ENCODE results near the gene ZSCAN26. TPM values are rescaled to one million over a fixed set of nuclear protein-coding genes. Genes with fewer than 3 reads are reported as not detected.
A peak's percentile ranks its signal among the peaks of the same experiment; 100 is the strongest.

Gene ZSCAN26
- total and polyA plus RNA-seq, 2 of the 8 experiments (the other 6 are each of a cell fraction or from before 2014, with no cell fraction given): 7.0 to 8.5 TPM

DNA sequence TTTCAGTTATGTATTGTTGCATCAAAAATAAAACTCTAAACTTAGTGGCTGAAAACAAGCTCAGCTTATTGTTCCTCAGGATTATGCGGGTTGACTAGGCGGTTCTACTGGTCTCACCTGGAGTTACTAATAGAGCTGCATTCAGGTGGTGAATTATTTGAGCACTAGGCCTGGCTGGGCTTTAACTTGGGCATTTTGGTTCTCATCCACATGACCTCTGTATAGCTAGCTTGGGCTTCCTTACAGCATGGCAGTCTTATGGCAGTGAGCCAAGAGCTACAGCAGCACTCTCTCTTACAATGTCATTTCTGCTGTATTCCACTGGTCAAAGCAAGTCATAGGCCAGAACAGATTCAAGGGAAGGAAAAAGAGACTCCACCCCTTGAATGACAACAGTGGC, 16.0 kb downstream of the ZSCAN26 start:
- no peak overlapping the region for H3K14ac ChIP-seq (ENCODE audit: insufficient read length)
- no peaks in the 10 kb centered on the region for H3K27me3 ChIP-seq (replicated peaks in 1 of 4; ENCODE audit: control insufficient read depth in 3 of 4, extremely low read depth in 1 of 4, insufficient read depth in 3 of 4, low read length in 3 of 4)
- no peaks in the 10 kb centered on the region for H4K20me1 ChIP-seq (replicated peaks in 1 of 2; ENCODE audit: control insufficient read depth in 1 of 2, insufficient read depth in 2 of 2, low read length in 2 of 2)
- no peak overlapping the region for H3K23ac ChIP-seq (ENCODE audit: insufficient read length)
- H2BK20ac ChIP-seq (ENCODE audit: low read length): no peak overlapping the region
- no peaks in the 10 kb centered on the region for H3K9me3 ChIP-seq (ENCODE audit: insufficient read depth in 2 of 2, low read depth in 1 of 2, low read length in 1 of 2)
- no peak overlapping the region for H4K91ac ChIP-seq (replicated peaks; ENCODE audit: insufficient read length, low read length)
- H3K79me2 ChIP-seq (ENCODE audit: control insufficient read depth in 1 of 2, insufficient read depth in 2 of 2, low read length in 2 of 2): peaks cover 0 to 19% of the 10 kb centered on the region in 2 experiments; a peak in 2 of 4 replicates
- POLR2A ChIA-PET (ENCODE audit: partially characterized antibody): interaction anchor here (0.7 to 2.1 kb wide), 6 partner anchors 16 to 73 kb away, joined by 3 to 13 read pairs (median 5); partner anchors contain the start of genes ZSCAN26 and ZSCAN31
- no peak overlapping the region for H3K27ac ChIP-seq (ENCODE audit: low read depth, low read length)
- 91% methylated on average over 2 of the region's 2 CpGs; no CpG with 5 or more reads in 1 of the 2 experiments for WGBS, 2 experiments (ENCODE audit: extremely low coverage in 1 of 2, insufficient coverage in 1 of 2, insufficient read length in 1 of 2, insufficient replicate concordance in 2 of 2, low coverage in 1 of 2, low lambda C conversion rate in 2 of 2, missing lambda C conversion rate in 1 of 2)
- no peaks in the 10 kb centered on the region for H3K23me2 ChIP-seq (ENCODE audit: low read depth, low read length)
- H3K18ac ChIP-seq (ENCODE audit: extremely low read depth, low read length): no peak overlapping the region
- H2BK15ac ChIP-seq (ENCODE audit: low read length): no peak overlapping the region
- H4K5ac ChIP-seq (ENCODE audit: insufficient read length, low read depth, low read length): no peak overlapping the region
- H2BK120ac ChIP-seq (replicated peaks; ENCODE audit: low read depth, low read length): no peak overlapping the region
- no peak overlapping the region for H2BK5ac ChIP-seq (ENCODE audit: low read depth, low read length)
- peak overlapping the region in 2 of 4 experiments; percentile 61 to 81; a peak in 3 of 8 replicates for H3K4me3 ChIP-seq (ENCODE audit: extremely low read depth in 1 of 4, insufficient read depth in 2 of 4, low read depth in 3 of 4, low read length in 4 of 4)
- H3K79me1 ChIP-seq (ENCODE audit: low read depth, low read length): 0 out of 2 replicates have a peak, but pooled peaks cover 3% of the 10 kb centered on the region
- H3K9ac ChIP-seq (replicated peaks in 1 of 4; ENCODE audit: extremely low read depth in 1 of 4, low read depth in 3 of 4, low read length in 3 of 4): no peak overlapping the region
- no peak for TF ChIP-seq ZNF274 (IDR thresholded peaks at IDR 0.05; ENCODE audit: borderline replicate concordance, extremely low read depth, low read length)
- TF ChIP-seq SP4 (IDR thresholded peaks at IDR 0.05; ENCODE audit: low read length): no peak
- no peak for TF ChIP-seq PHF8 (conservative IDR thresholded peaks at IDR 0.05; ENCODE audit: low read depth, low read length)
- no peak for TF ChIP-seq FOSL1 (IDR thresholded peaks at IDR 0.05; ENCODE audit: insufficient read depth, low read depth, low read length)
- no peak for TF ChIP-seq HDAC2 (IDR thresholded peaks at IDR 0.05; ENCODE audit: borderline replicate concordance in 1 of 2, low read depth in 2 of 2, low read length in 2 of 2)
- TF ChIP-seq SAP30 (IDR thresholded peaks at IDR 0.05; ENCODE audit: insufficient read depth, insufficient replicate concordance, low read length): no peak
- no peak overlapping the region for H2AFZ ChIP-seq (ENCODE audit: low read length)
- no peak overlapping the region for H2BK12ac ChIP-seq (ENCODE audit: low read depth, low read length)
- FAIRE-seq (no peak), DNase-seq (ENCODE audit: low read depth in 1 of 2, low spot score in 2 of 2) (no peak)
- H3K4me2 ChIP-seq (ENCODE audit: insufficient read depth in 1 of 2, low read depth in 2 of 2, low read length in 2 of 2): peak overlapping the region; percentile 72 to 79; a peak in 3 of 4 replicates
- no peak overlapping the region for H2AK5ac ChIP-seq (ENCODE audit: low read depth, low read length)
- no peak overlapping the region for H4K8ac ChIP-seq (ENCODE audit: extremely low read depth, insufficient read depth, low read length)
- no peak overlapping the region for H3K56ac ChIP-seq (replicated peaks; ENCODE audit: insufficient read length, low read depth, low read length)
- CTCF ChIA-PET (ENCODE audit: partially characterized antibody): interaction anchor here (0.6 to 2.0 kb wide), 4 partner anchors 30 to 74 kb away, joined by 3 to 6 read pairs (median 4); partner anchors contain the start of gene ZSCAN31
- peaks cover 2 to 29% (median 12%) of the 10 kb centered on the region in 4 experiments; a peak in 6 of 8 replicates for H3K36me3 ChIP-seq (ENCODE audit: control insufficient read depth in 2 of 4, insufficient read depth in 4 of 4, low read length in 3 of 4)
- H3K4me1 ChIP-seq (replicated peaks in 1 of 4; ENCODE audit: control insufficient read depth in 3 of 4, insufficient read depth in 4 of 4, low read length in 3 of 4): peaks cover 0 to 2% (median 0%) of the 10 kb centered on the region in 4 experiments; a peak in 2 of 7 replicates
- H3K4ac ChIP-seq (replicated peaks; ENCODE audit: insufficient read length, low read depth, low read length): no peak overlapping the region
